Endothelial cell of umbilical vein (primary cell): ENCODE results near the gene CAPRIN2. TPM values are rescaled to one million over a fixed set of nuclear protein-coding genes. Genes with fewer than 3 reads are reported as not detected.

Source experiments
- BruUV-seq: library from RNA; stranded (reverse); fragments of 400-500 nt; replicated peaks from 2 replicates; lab custom pipeline; 2021; lab: Mats Ljungman, UMichigan
- CTCF ChIA-PET: fragments of 300-600, 350-600 bp; sonication (Branson Sonifier 250); formaldehyde crosslinking; loops from one replicate; lab custom pipeline; 2021; ENCODE audit warnings: antibody characterized with exemption, inconsistent platforms; lab: Charles Lee
- POLR2A ChIA-PET: fragments of 300-600, 350-600 bp; sonication (Branson Sonifier 250); formaldehyde crosslinking; loops from one replicate; lab custom pipeline; 2021; ENCODE audit warnings: antibody characterized with exemption, inconsistent platforms; lab: Charles Lee
- DNase-seq: peaks from one replicate; pipeline ENCODE4 v3.0.0-alpha.2; 2011; ENCODE audit warnings: low read depth, low spot score
- FAIRE-seq: peaks from 2 replicates; lab custom pipeline; 2011; peaks lifted over from hg19 to GRCh38; lab: Jason Lieb, UNC
- H2AFZ ChIP-seq: 2 replicates; pipeline ENCODE4 v1.6.0; 2012; ENCODE audit warnings: low read depth, low read length, control low read depth, inconsistent platforms
- H3K27ac ChIP-seq: 2 replicates; pipeline ENCODE4 v1.5.1; 2011; ENCODE audit warnings: low read depth, mild to moderate bottlenecking, control low read depth, low read length, moderate library complexity; ENCODE audit not compliant: insufficient read depth
- H3K27me3 ChIP-seq, 2 experiments: 2 replicates each; pipeline versions ENCODE4 v1.6.0 to v1.6.1; 2011; ENCODE audit warnings: low read length in 2 of 2, mixed read lengths in 1 of 2; ENCODE audit not compliant: control insufficient read depth in 2 of 2, insufficient read depth in 2 of 2
- H3K36me3 ChIP-seq, 2 experiments: 2 replicates in 1 of 2; 3 replicates in 1 of 2; pipeline ENCODE4 v1.5.1; 2011; ENCODE audit warnings: low read length in 2 of 2, mild to moderate bottlenecking in 1 of 2, moderate library complexity in 1 of 2; ENCODE audit not compliant: control insufficient read depth in 2 of 2, insufficient read depth in 2 of 2; ENCODE audit errors: extremely low read depth in 1 of 2
- H3K4me1 ChIP-seq: 3 replicates; pipeline ENCODE4 v1.5.1; 2011; ENCODE audit warnings: mild to moderate bottlenecking, low read length; ENCODE audit not compliant: control insufficient read depth, insufficient read depth; ENCODE audit errors: extremely low read depth
- H3K4me2 ChIP-seq: 2 replicates; pipeline ENCODE4 v1.6.1; 2011; ENCODE audit warnings: low read length, control low read depth, mixed read lengths; ENCODE audit not compliant: insufficient read depth
- H3K4me3 ChIP-seq, 3 experiments: fragments of 200-600 bp in 1 of 3; sonication (generic), shearing (Covaris generic) in 1 of 3; replicated peaks in 1 of 3; 2 replicates each; pipeline ENCODE4 v1.5.1; 2011 to 2016; ENCODE audit warnings: control low read depth in 3 of 3, low read length in 3 of 3, mild to moderate bottlenecking in 2 of 3, inconsistent platforms in 1 of 3, low read depth in 1 of 3, moderate library complexity in 1 of 3; ENCODE audit not compliant: insufficient read depth in 1 of 3
- H3K79me2 ChIP-seq: 2 replicates; pipeline ENCODE4 v1.6.0; 2012; ENCODE audit warnings: low read length, inconsistent platforms; ENCODE audit not compliant: control insufficient read depth, insufficient read depth
- H3K9ac ChIP-seq: replicated peaks from 2 replicates; pipeline ENCODE3; 2011; ENCODE audit warnings: low read length, control low read depth; ENCODE audit not compliant: insufficient read depth; ENCODE audit errors: extremely low read depth
- H3K9me1 ChIP-seq: replicated peaks from 3 replicates; pipeline ENCODE4 v1.6.0; 2011; ENCODE audit warnings: mild to moderate bottlenecking, low read length; ENCODE audit not compliant: control insufficient read depth, insufficient read depth; ENCODE audit errors: extremely low read depth
- H3K9me3 ChIP-seq: replicated peaks from 2 replicates; pipeline ENCODE4 v1.5.1; 2012; ENCODE audit warnings: low read length, inconsistent platforms; ENCODE audit not compliant: control insufficient read depth, insufficient read depth
- H4K20me1 ChIP-seq: replicated peaks from 2 replicates; pipeline ENCODE3; 2011; ENCODE audit warnings: mild to moderate bottlenecking, low read length; ENCODE audit not compliant: control insufficient read depth, insufficient read depth; ENCODE audit errors: extremely low read depth
- EZH2 ChIP-seq: IDR thresholded peaks from 2 replicates; pipeline ENCODE4 v1.6.1; 2012; ENCODE audit warnings: borderline replicate concordance, low read depth, mild to moderate bottlenecking, moderate library complexity, low read length, inconsistent platforms; ENCODE audit not compliant: severe bottlenecking
- FOS ChIP-seq: IDR thresholded peaks from 2 replicates; pipeline ENCODE4 v1.6.1; 2011; ENCODE audit warnings: mild to moderate bottlenecking, low read length, moderate library complexity, borderline replicate concordance; ENCODE audit not compliant: insufficient read depth
- GATA2 ChIP-seq: IDR thresholded peaks from 2 replicates; pipeline ENCODE4 v1.7.0; 2011; ENCODE audit warnings: low read depth, mild to moderate bottlenecking, moderate library complexity, mixed read lengths, low read length; ENCODE audit not compliant: insufficient read length, insufficient read depth
- JUN ChIP-seq: IDR thresholded peaks from 2 replicates; pipeline ENCODE4 v1.6.1; 2011; ENCODE audit warnings: borderline replicate concordance, low read depth; ENCODE audit not compliant: insufficient read length, insufficient read depth
- POLR2A ChIP-seq: IDR thresholded peaks from 2 replicates; pipeline ENCODE4 v1.6.1; 2012; ENCODE audit warnings: low read depth, mild to moderate bottlenecking, control low read depth, low read length
- dilution Hi-C: fragments of 300-500 bp; cut with MboI; formaldehyde crosslinking; loops from one replicate; pipeline ENCODE4 v1.15.0; 2019; ENCODE audit warnings: low sequenced_read_pairs; ENCODE audit not compliant: extremely low pct_ligation_motif_present
- intact Hi-C: fragments of 100-400 bp; cut with micrococcal nuclease; formaldehyde crosslinking; loops from one replicate; pipeline ENCODE4 v1.10.0; 2022
- polyA plus RNA-seq, 4 experiments: library from polyadenylated mRNA; depleted of rRNA in 3 of 4; stranded (reverse) in 3 of 4; unstranded in 1 of 4; fragments of >200 nt; gene quantifications; 2 replicates each; pipeline versions ENCODE4 v1.2.1 to v1.2.3, GENCODE V29; 2011 to 2012; ENCODE audit warnings: missing spikeins in 1 of 4
- total RNA-seq: library from RNA; stranded (reverse); gene quantifications from 2 replicates; pipeline ENCODE4 v1.2.3, GENCODE V29; 2021
- TF ChIP-seq, protein P1 (sequence below): IDR thresholded peaks from 2 replicates; pipeline ENCODE4 v1.6.1; 2011; ENCODE audit not compliant: insufficient read depth, insufficient read length

CAPRIN2 gene
- total and polyA plus RNA-seq, 2 donors (not counting 3 experiments of a cell fraction or from before 2014, with no cell fraction given) = 13.5 to 25.0 TPM

DNA sequence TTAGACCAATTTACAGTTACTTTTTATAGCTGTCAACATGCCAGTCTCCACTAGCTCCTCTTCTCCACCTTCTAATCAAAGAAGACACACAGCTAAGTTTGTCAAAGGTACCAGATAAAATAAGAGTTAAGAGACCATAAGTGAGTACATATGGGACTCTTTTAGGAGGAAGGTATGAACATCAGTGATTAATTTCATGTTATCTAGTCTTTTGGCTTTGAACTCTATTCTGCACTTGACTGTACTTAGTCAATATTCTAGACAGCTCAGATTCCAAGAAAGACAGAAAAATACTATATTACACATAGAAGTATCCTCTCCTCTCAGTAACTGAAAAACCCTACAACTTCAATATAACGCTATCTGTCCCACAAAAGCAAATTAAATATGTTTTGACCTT is 28.1 kb downstream of the CAPRIN2 start:
- no peaks in the 10 kb centered on the region for H4K20me1 ChIP-seq
- no peak overlapping the region for H3K27ac ChIP-seq
- H3K27me3 ChIP-seq = no peaks in the 10 kb centered on the region
- peaks cover 18% of the 10 kb centered on the region for H3K4me1 ChIP-seq
- no TSS peak for BruUV-seq
- DNase-seq (no peak), FAIRE-seq (no peak)
- peaks cover 23% of the 10 kb centered on the region for H3K79me2 ChIP-seq
- H3K9ac ChIP-seq = no peak overlapping the region
- no peak overlapping the region for H3K4me2 ChIP-seq
- TF ChIP-seq POLR2A (no peak), JUN (no peak), EZH2 (no peak), GATA2 (no peak)
- H3K9me3 ChIP-seq = no peaks in the 10 kb centered on the region
- dilution Hi-C loops (no loop called here), intact Hi-C loops (loop anchor here (2.0 kb wide), 1 partner anchor 80 kb away; no protein-coding TSS in a partner anchor)
- ChIA-PET CTCF (interaction anchor here (1.0 to 1.4 kb wide), 5 partner anchors 9 to 31 kb away, joined by 3 to 4 read pairs (median 4); partner anchors contain the start of gene IPO8), POLR2A (interaction anchor here (0.6 kb wide), 1 partner anchor 31 kb away, joined by 3 read pairs; no protein-coding TSS in a partner anchor)
- H2AFZ ChIP-seq = no peak overlapping the region
- no peak overlapping the region for H3K4me3 ChIP-seq
- no peaks in the 10 kb centered on the region for H3K9me1 ChIP-seq
- H3K36me3 ChIP-seq = peaks cover 6 to 20% of the 10 kb centered on the region in 2 experiments

DNA sequence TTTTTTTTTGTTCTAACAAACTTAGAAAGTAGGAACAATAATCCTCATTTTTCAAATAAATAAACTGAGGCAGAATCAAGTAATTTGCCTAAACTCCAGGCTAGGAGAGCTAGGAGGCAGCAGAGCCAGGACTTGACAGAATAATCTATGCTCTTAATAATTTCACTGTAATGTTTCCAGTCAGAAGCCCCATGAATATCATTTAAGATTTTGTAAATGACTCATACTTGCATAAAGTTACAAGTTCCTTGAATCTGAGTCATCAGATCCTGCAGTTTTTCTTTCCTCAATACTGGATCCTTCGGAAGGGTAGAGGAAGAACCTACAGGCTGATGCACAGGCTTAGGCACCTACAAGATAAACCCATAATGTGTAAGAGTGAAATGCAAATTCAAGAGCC is 29.0 kb downstream of the CAPRIN2 start:
- Histone ChIP-seq H3K36me3 (peaks cover 6 to 16% of the 10 kb centered on the region in 2 experiments), H3K79me2 (peaks cover 23% of the 10 kb centered on the region), H3K4me3 (no peak overlapping the region), H3K9ac (no peak overlapping the region), H3K4me1 (peaks cover 18% of the 10 kb centered on the region), H4K20me1 (no peaks in the 10 kb centered on the region), H3K9me1 (no peaks in the 10 kb centered on the region), H2AFZ (no peak overlapping the region), H3K9me3 (no peaks in the 10 kb centered on the region), H3K27me3 (no peaks in the 10 kb centered on the region), H3K27ac (peak overlapping the region; percentile 28), H3K4me2 (peak overlapping the region; percentile 58)
- dilution Hi-C loops = no loop called here
- BruUV-seq = no TSS peak
- POLR2A ChIA-PET = no interaction called here
- FAIRE-seq (peak; percentile 92), DNase-seq (peak; percentile 73)
- intact Hi-C loops = loop anchor here (2.0 kb wide), 2 partner anchors 69 to 81 kb away; no protein-coding TSS in a partner anchor
- TF ChIP-seq FOS = peak; percentile 96
- TF ChIP-seq, protein P1, sequence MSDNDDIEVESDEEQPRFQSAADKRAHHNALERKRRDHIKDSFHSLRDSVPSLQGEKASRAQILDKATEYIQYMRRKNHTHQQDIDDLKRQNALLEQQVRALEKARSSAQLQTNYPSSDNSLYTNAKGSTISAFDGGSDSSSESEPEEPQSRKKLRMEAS = no peak
- TF ChIP-seq JUN = peak; percentile 96
- CTCF ChIA-PET = interaction anchor here (1.0 to 3.7 kb wide), 8 partner anchors 10 to 71 kb away, joined by 3 to 11 read pairs (median 5); partner anchors contain the start of gene IPO8
